ENCODE measurements around the gene GTSF1L. TPM values are rescaled to one million over a fixed set of nuclear protein-coding genes. Genes with fewer than 3 reads are reported as not detected.

Gene GTSF1L
- total RNA-seq, 1 donor from 2014 or later: 1.3 TPM

- H3K4me1 Mint-ChIP-seq: peaks cover 30% of the 10 kb centered on the region
- DNase-seq (no peak), ATAC-seq (ENCODE audit: low read depth) (no peak)
- H3K27ac Mint-ChIP-seq: no peak overlapping the region
- H3K36me3 Mint-ChIP-seq (ENCODE audit: low read depth): peaks cover 15% of the 10 kb centered on the region
- ChIA-PET CTCF (no interaction called here), POLR2A (interaction anchor here (1.2 kb wide), 1 partner anchor 10 kb away, joined by 3 read pairs; no protein-coding TSS in a partner anchor)
- no peak for TF ChIP-seq CTCF (IDR thresholded peaks at IDR 0.05)
- H3K27me3 Mint-ChIP-seq: no peaks in the 10 kb centered on the region
- intact Hi-C loops (cut with micrococcal nuclease): no loop called here
- no peak overlapping the region for H3K4me3 Mint-ChIP-seq
- peaks cover 2% of the 10 kb centered on the region for H3K9me3 Mint-ChIP-seq
These were observed 3.1 kb downstream of the GTSF1L start for GRCh38 chr20:43723735-43724134.

DNA sequence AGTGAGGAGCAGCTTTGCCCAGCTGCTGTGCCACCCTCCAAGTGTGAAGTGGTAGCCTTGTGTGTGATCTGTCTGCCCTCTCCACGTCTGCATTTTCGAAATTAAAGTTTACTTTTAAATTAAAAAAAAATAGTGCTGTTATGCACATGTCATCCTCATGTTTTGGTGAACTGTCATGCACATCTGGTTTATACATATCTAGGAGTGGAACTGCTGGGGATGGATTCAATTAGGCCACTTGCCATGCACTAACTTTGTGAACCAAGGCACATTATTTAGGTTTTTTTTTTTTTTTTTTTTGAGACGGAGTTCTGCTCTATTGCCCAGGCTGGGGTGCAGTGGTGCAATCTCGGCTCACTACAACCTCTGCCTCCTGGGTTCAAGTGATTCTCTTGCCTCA is 3.6 kb downstream of the GTSF1L start:
- H3K36me3 Mint-ChIP-seq (ENCODE audit: low read depth): peaks cover 16% of the 10 kb centered on the region
- ChIA-PET CTCF (no interaction called here), POLR2A (interaction anchor here (1.2 kb wide), 1 partner anchor 10 kb away, joined by 3 read pairs; no protein-coding TSS in a partner anchor)
- ATAC-seq (ENCODE audit: low read depth) (no peak), DNase-seq (no peak)
- H3K27ac Mint-ChIP-seq: no peak overlapping the region
- peaks cover 25% of the 10 kb centered on the region for H3K4me1 Mint-ChIP-seq
- H3K27me3 Mint-ChIP-seq: no peaks in the 10 kb centered on the region
- no peak overlapping the region for H3K4me3 Mint-ChIP-seq
- TF ChIP-seq CTCF (IDR thresholded peaks at IDR 0.05): no peak
- intact Hi-C loops (cut with micrococcal nuclease): no loop called here
- H3K9me3 Mint-ChIP-seq: peaks cover 2% of the 10 kb centered on the region

GRCh38 chr20:43722153-43722505 is 4.7 kb downstream of the GTSF1L start:
- DNase-seq (no peak), ATAC-seq (ENCODE audit: low read depth) (peak; percentile 42)
- ChIA-PET CTCF (no interaction called here), POLR2A (no interaction called here)
- Mint-ChIP-seq H3K27ac (peak overlapping the region; percentile 36), H3K36me3 (ENCODE audit: low read depth) (peaks cover 24% of the 10 kb centered on the region), H3K27me3 (no peaks in the 10 kb centered on the region), H3K9me3 (peaks cover 2% of the 10 kb centered on the region), H3K4me3 (no peak overlapping the region), H3K4me1 (peaks cover 19% of the 10 kb centered on the region)
- intact Hi-C loops (cut with micrococcal nuclease): no loop called here
- no peak for TF ChIP-seq CTCF (IDR thresholded peaks at IDR 0.05)

DNA sequence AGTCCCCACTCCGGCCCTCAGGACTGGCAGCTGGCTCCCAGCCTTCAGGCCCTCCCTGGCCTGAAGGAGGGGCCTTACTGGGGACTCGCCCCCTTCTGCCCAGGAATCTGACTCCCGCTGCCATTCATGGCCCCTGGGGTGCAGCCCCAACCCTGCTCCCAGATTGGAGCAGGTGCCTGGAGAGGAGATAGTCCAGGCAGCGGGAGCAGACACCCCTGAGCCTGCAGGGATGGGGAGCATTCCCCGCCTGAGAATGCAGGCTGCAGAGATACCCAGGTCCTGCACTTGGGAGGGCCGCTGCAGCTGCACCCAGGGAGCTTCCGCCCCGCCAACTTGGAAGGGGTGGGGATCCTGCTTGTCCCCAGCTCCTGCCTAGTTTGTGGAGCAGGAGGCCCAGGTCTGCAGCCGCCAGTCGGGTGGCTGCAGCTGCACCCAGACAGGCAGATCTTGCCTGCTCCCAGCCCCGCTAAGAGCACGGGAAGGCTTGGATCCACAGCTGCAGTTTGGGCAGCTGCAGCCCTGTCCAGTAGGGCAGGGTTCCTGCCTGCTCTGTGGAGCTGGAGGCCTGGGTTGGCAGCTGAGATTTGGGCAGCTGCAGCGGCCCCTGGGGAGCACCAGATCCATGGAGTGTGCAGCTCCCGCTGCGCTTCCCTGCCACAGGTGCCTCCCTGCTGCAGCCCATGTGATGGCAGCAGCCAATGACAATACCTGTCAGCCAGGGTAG is 5.2 kb downstream of the GTSF1L start:
- Mint-ChIP-seq H3K27me3 (no peaks in the 10 kb centered on the region), H3K27ac (no peak overlapping the region), H3K4me3 (no peak overlapping the region), H3K4me1 (peaks cover 19% of the 10 kb centered on the region), H3K36me3 (ENCODE audit: low read depth) (peaks cover 29% of the 10 kb centered on the region), H3K9me3 (peaks cover 2% of the 10 kb centered on the region)
- ATAC-seq (ENCODE audit: low read depth) (peak; percentile 42), DNase-seq (no peak)
- TF ChIP-seq CTCF (IDR thresholded peaks at IDR 0.05): no peak
- intact Hi-C loops (cut with micrococcal nuclease): no loop called here
- ChIA-PET CTCF (interaction anchor here (1.3 kb wide), 1 partner anchor 183 kb away, joined by 4 read pairs; no protein-coding TSS in a partner anchor), POLR2A (no interaction called here)

DNA sequence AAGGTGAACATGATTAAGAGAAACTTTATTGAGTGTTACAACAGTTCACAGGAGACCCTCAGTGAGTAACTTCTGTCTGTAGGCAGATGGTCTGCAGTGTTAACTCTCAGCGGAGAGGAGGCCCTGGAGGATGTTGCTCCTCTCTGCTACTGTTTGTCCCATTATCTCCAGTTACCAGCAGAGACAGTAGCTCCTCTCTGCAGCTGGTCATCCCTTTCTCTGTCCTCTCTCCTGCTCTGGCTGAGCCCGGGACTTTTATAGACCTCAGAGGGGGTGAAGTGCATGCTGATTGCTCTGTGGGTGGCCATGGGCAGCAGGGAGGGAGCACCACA is 5.7 kb downstream of the GTSF1L start:
- TF ChIP-seq CTCF (IDR thresholded peaks at IDR 0.05): no peak
- Mint-ChIP-seq H3K9me3 (peaks cover 2% of the 10 kb centered on the region), H3K36me3 (ENCODE audit: low read depth) (peaks cover 33% of the 10 kb centered on the region), H3K4me3 (no peak overlapping the region), H3K4me1 (peaks cover 19% of the 10 kb centered on the region), H3K27ac (peak overlapping the region; percentile 41), H3K27me3 (no peaks in the 10 kb centered on the region)
- intact Hi-C loops (cut with micrococcal nuclease): no loop called here
- POLR2A ChIA-PET: no interaction called here
- DNase-seq (no peak), ATAC-seq (ENCODE audit: low read depth) (no peak)
- CTCF ChIA-PET: interaction anchor here (1.3 kb wide), 1 partner anchor 183 kb away, joined by 4 read pairs; no protein-coding TSS in a partner anchor

Data from activated B cell treated with CpG ODN at 0.5 μM for 24 hours (primary cell).